ENCODE results near the gene TRIP6. TPM values are rescaled to one million over a fixed set of nuclear protein-coding genes. Genes with fewer than 3 reads are reported as not detected.

TRIP6 gene
- total RNA-seq, 1 experiment from 2014 or later = 140 TPM

GRCh38 chr7:100878013-100878412 lies 10.8 kb downstream of the TRIP6 start:
- intact Hi-C loops (cut with micrococcal nuclease; ENCODE audit: unreplicated experiment) = no loop called here
- TF ChIP-seq CTCF (conservative IDR thresholded peaks at IDR 0.05; ENCODE audit: low read depth, low read length) = no peak
- Histone ChIP-seq H3K4me3 (ENCODE audit: low read depth, low read length, poor library complexity, severe bottlenecking) (no peak overlapping the region), H3K4me1 (ENCODE audit: insufficient read depth, low read length, poor library complexity, severe bottlenecking) (peaks cover 20% of the 10 kb centered on the region), H3K27ac (ENCODE audit: low read depth, low read length, poor library complexity, severe bottlenecking) (peak overlapping the region; percentile 24), H3K36me3 (ENCODE audit: insufficient read depth, low read length, poor library complexity, severe bottlenecking) (peaks cover 71% of the 10 kb centered on the region), H3K27me3 (replicated peaks; ENCODE audit: insufficient read depth, low read depth, low read length, poor library complexity) (no peaks in the 10 kb centered on the region), H3K9me3 (ENCODE audit: low read depth, low read length, poor library complexity, severe bottlenecking) (no peaks in the 10 kb centered on the region)
- CTCF ChIA-PET = no interaction called here
- no peak for DNase-seq (ENCODE audit: low spot score)
- BruUV-seq (replicated peaks) = no TSS peak
- POLR2A ChIA-PET (ENCODE audit: low non-redundant PET) = no interaction called here

GRCh38 chr7:100878685-100879084 lies 11.5 kb downstream of the TRIP6 start:
- intact Hi-C loops (cut with micrococcal nuclease; ENCODE audit: unreplicated experiment) = no loop called here
- ChIA-PET POLR2A (ENCODE audit: low non-redundant PET) (no interaction called here), CTCF (no interaction called here)
- Histone ChIP-seq H3K27ac (ENCODE audit: low read depth, low read length, poor library complexity, severe bottlenecking) (no peak overlapping the region), H3K4me1 (ENCODE audit: insufficient read depth, low read length, poor library complexity, severe bottlenecking) (peaks cover 20% of the 10 kb centered on the region), H3K36me3 (ENCODE audit: insufficient read depth, low read length, poor library complexity, severe bottlenecking) (peaks cover 74% of the 10 kb centered on the region), H3K9me3 (ENCODE audit: low read depth, low read length, poor library complexity, severe bottlenecking) (no peaks in the 10 kb centered on the region), H3K27me3 (replicated peaks; ENCODE audit: insufficient read depth, low read depth, low read length, poor library complexity) (no peaks in the 10 kb centered on the region), H3K4me3 (ENCODE audit: low read depth, low read length, poor library complexity, severe bottlenecking) (no peak overlapping the region)
- no TSS peak for BruUV-seq (replicated peaks)
- no peak for DNase-seq (ENCODE audit: low spot score)
- TF ChIP-seq EZH2 (IDR thresholded peaks at IDR 0.05; ENCODE audit: borderline replicate concordance, low read depth, low read length, poor library complexity, severe bottlenecking) (no peak), CTCF (conservative IDR thresholded peaks at IDR 0.05; ENCODE audit: low read depth, low read length) (no peak)

GRCh38 chr7:100879685-100880261 lies 12.6 kb downstream of the TRIP6 start:
- Histone ChIP-seq H3K4me3 (ENCODE audit: low read depth, low read length, poor library complexity, severe bottlenecking) (no peak overlapping the region), H3K27me3 (replicated peaks; ENCODE audit: insufficient read depth, low read depth, low read length, poor library complexity) (no peaks in the 10 kb centered on the region), H3K4me1 (ENCODE audit: insufficient read depth, low read length, poor library complexity, severe bottlenecking) (peaks cover 14% of the 10 kb centered on the region), H3K9me3 (ENCODE audit: low read depth, low read length, poor library complexity, severe bottlenecking) (no peaks in the 10 kb centered on the region), H3K36me3 (ENCODE audit: insufficient read depth, low read length, poor library complexity, severe bottlenecking) (peaks cover 77% of the 10 kb centered on the region), H3K27ac (ENCODE audit: low read depth, low read length, poor library complexity, severe bottlenecking) (no peak overlapping the region)
- DNase-seq (ENCODE audit: low spot score) = no peak
- TF ChIP-seq CTCF (conservative IDR thresholded peaks at IDR 0.05; ENCODE audit: low read depth, low read length) (no peak), EZH2 (IDR thresholded peaks at IDR 0.05; ENCODE audit: borderline replicate concordance, low read depth, low read length, poor library complexity, severe bottlenecking) (no peak)
- ChIA-PET POLR2A (ENCODE audit: low non-redundant PET) (no interaction called here), CTCF (no interaction called here)
- intact Hi-C loops (cut with micrococcal nuclease; ENCODE audit: unreplicated experiment) = no loop called here
- BruUV-seq (replicated peaks) = no TSS peak
